ENCODE data around the gene GJB5. TPM values are rescaled to one million over a fixed set of nuclear protein-coding genes. Genes with fewer than 3 reads are reported as not detected.

Gene GJB5
- total RNA-seq, 1 experiment from 2014 or later, result not detected

DNA sequence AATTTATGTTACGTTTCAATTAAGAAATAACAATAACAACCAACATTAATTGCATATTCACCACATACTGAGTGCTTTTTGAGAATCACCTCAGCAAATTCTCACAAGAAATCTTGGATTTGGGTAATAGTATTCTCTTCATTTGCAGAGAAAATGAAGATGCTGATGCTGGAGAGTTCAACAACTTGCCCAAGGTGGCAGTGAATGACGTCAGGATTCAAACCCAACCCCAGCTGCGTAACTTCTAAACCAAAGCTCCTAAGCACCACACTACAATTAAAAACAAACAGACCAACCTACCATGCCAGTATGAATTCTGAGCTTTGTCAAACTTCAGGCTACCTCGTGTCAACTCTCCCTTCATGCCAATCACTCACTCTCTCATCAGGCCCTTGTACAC, 46.7 kb upstream of the GJB5 start:
- ATAC-seq, result no peak
- no peak for DNase-seq (ENCODE audit: low read depth, low spot score)
- Histone ChIP-seq H3K9me3 (ENCODE audit: control insufficient read depth, insufficient read depth, low read depth, low read length) (no peaks in the 10 kb centered on the region), H3K4me3 (ENCODE audit: low read depth in 2 of 2, low read length in 2 of 2) (no peak overlapping the region), H3K27ac (ENCODE audit: low read length) (no peak overlapping the region), H3K36me3 (ENCODE audit: control insufficient read depth, insufficient read depth, low read length) (no peaks in the 10 kb centered on the region), H3K27me3 (ENCODE audit: control insufficient read depth, insufficient read depth, low read length) (peaks cover 22% of the 10 kb centered on the region), H3K4me1 (ENCODE audit: control insufficient read depth, insufficient read depth, low read length) (no peaks in the 10 kb centered on the region)
- no TSS peak for BruUV-seq (replicated peaks)
- intact Hi-C loops (cut with micrococcal nuclease; ENCODE audit: unreplicated experiment), result no loop called here
- ChIA-PET POLR2A (no interaction called here), CTCF (no interaction called here)
- in situ Hi-C loops (cut with HindIII; ENCODE audit: low pct_unique_long_range_greater_than_20kb, low sequenced_read_pairs), result no loop called here
- no peak for TF ChIP-seq POLR2AphosphoS5 (IDR thresholded peaks at IDR 0.05; ENCODE audit: low read depth, low read length)

DNA sequence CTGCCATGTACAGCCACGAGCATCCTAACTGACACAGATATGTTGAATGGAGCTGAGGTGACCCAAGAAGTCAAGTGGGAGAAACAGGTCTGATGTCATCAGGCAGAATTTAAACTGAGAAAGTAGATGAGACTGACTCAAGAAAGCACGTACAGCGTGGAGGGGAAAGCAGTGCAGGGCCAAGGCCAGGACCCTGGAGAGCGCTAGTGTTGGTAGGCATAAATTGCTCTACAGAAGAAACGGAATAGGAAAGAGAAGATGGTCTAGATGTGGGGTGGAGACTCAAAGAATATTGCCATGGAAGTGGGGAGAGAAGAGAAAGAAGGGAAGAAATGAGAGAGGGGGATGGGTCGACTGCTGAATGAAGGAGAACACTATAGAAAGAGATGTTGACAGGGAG, 45.3 kb upstream of the GJB5 start:
- ATAC-seq (no peak), DNase-seq (ENCODE audit: low read depth, low spot score) (no peak)
- no TSS peak for BruUV-seq (replicated peaks)
- H3K4me3 ChIP-seq (ENCODE audit: low read depth in 2 of 2, low read length in 2 of 2), result no peak overlapping the region
- no peaks in the 10 kb centered on the region for H3K36me3 ChIP-seq (ENCODE audit: control insufficient read depth, insufficient read depth, low read length)
- ChIA-PET POLR2A (no interaction called here), CTCF (no interaction called here)
- peaks cover 16% of the 10 kb centered on the region for H3K27me3 ChIP-seq (ENCODE audit: control insufficient read depth, insufficient read depth, low read length)
- TF ChIP-seq, protein P1, sequence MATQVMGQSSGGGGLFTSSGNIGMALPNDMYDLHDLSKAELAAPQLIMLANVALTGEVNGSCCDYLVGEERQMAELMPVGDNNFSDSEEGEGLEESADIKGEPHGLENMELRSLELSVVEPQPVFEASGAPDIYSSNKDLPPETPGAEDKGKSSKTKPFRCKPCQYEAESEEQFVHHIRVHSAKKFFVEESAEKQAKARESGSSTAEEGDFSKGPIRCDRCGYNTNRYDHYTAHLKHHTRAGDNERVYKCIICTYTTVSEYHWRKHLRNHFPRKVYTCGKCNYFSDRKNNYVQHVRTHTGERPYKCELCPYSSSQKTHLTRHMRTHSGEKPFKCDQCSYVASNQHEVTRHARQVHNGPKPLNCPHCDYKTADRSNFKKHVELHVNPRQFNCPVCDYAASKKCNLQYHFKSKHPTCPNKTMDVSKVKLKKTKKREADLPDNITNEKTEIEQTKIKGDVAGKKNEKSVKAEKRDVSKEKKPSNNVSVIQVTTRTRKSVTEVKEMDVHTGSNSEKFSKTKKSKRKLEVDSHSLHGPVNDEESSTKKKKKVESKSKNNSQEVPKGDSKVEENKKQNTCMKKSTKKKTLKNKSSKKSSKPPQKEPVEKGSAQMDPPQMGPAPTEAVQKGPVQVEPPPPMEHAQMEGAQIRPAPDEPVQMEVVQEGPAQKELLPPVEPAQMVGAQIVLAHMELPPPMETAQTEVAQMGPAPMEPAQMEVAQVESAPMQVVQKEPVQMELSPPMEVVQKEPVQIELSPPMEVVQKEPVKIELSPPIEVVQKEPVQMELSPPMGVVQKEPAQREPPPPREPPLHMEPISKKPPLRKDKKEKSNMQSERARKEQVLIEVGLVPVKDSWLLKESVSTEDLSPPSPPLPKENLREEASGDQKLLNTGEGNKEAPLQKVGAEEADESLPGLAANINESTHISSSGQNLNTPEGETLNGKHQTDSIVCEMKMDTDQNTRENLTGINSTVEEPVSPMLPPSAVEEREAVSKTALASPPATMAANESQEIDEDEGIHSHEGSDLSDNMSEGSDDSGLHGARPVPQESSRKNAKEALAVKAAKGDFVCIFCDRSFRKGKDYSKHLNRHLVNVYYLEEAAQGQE (IDR thresholded peaks at IDR 0.05; ENCODE audit: insufficient read depth in 1 of 2, low read depth in 2 of 2, low read length in 1 of 2), result peak; percentile 81 to 84
- TF ChIP-seq TCF7L2 (IDR thresholded peaks at IDR 0.05; ENCODE audit: low read depth, low read length), result no peak
- in situ Hi-C loops (cut with HindIII; ENCODE audit: low pct_unique_long_range_greater_than_20kb, low sequenced_read_pairs), result no loop called here
- H3K9me3 ChIP-seq (ENCODE audit: control insufficient read depth, insufficient read depth, low read depth, low read length), result no peaks in the 10 kb centered on the region
- no peaks in the 10 kb centered on the region for H3K4me1 ChIP-seq (ENCODE audit: control insufficient read depth, insufficient read depth, low read length)
- intact Hi-C loops (cut with micrococcal nuclease; ENCODE audit: unreplicated experiment), result no loop called here
- H3K27ac ChIP-seq (ENCODE audit: low read length), result no peak overlapping the region

DNA sequence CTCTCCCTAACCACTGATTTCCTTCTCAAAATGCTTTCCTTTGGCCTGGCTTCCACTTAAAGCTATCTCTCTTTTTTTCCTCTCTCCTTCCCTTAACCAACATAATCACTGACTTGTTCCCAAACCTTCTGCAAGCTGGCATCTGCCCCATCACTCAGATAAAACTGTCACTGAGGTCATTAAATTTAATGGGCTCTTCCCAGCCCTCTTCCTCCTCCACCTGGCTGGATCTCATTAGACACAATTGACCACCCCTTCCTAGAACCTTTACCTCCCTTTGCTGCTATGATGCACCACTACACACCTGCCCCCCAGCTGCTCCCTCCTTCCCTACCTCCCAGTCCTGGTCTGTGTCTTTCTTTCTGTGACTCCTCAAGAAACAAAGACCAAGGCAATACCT, 44.0 kb upstream of the GJB5 start:
- H3K27ac ChIP-seq (ENCODE audit: low read length), result no peak overlapping the region
- no peaks in the 10 kb centered on the region for H3K4me1 ChIP-seq (ENCODE audit: control insufficient read depth, insufficient read depth, low read length)
- peaks cover 12% of the 10 kb centered on the region for H3K27me3 ChIP-seq (ENCODE audit: control insufficient read depth, insufficient read depth, low read length)
- ATAC-seq, result no peak
- ChIA-PET POLR2A (no interaction called here), CTCF (no interaction called here)
- DNase-seq (ENCODE audit: low read depth, low spot score), result no peak
- H3K9me3 ChIP-seq (ENCODE audit: control insufficient read depth, insufficient read depth, low read depth, low read length), result no peaks in the 10 kb centered on the region
- no peaks in the 10 kb centered on the region for H3K36me3 ChIP-seq (ENCODE audit: control insufficient read depth, insufficient read depth, low read length)
- BruUV-seq (replicated peaks), result no TSS peak
- H3K4me3 ChIP-seq (ENCODE audit: low read depth in 2 of 2, low read length in 2 of 2), result no peak overlapping the region
- TF ChIP-seq TCF7L2 (IDR thresholded peaks at IDR 0.05; ENCODE audit: low read depth, low read length), result no peak
- TF ChIP-seq, protein P1 (IDR thresholded peaks at IDR 0.05; ENCODE audit: insufficient read depth in 1 of 2, low read depth in 2 of 2, low read length in 1 of 2), result no peak
- TF ChIP-seq, protein P2, sequence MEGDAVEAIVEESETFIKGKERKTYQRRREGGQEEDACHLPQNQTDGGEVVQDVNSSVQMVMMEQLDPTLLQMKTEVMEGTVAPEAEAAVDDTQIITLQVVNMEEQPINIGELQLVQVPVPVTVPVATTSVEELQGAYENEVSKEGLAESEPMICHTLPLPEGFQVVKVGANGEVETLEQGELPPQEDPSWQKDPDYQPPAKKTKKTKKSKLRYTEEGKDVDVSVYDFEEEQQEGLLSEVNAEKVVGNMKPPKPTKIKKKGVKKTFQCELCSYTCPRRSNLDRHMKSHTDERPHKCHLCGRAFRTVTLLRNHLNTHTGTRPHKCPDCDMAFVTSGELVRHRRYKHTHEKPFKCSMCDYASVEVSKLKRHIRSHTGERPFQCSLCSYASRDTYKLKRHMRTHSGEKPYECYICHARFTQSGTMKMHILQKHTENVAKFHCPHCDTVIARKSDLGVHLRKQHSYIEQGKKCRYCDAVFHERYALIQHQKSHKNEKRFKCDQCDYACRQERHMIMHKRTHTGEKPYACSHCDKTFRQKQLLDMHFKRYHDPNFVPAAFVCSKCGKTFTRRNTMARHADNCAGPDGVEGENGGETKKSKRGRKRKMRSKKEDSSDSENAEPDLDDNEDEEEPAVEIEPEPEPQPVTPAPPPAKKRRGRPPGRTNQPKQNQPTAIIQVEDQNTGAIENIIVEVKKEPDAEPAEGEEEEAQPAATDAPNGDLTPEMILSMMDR (IDR thresholded peaks at IDR 0.05), result no peak
- no peak for TF ChIP-seq POLR2AphosphoS5 (IDR thresholded peaks at IDR 0.05; ENCODE audit: low read depth, low read length)
- TF ChIP-seq SIN3A (IDR thresholded peaks at IDR 0.05; ENCODE audit: borderline replicate concordance, insufficient read depth, low read depth, low read length), result no peak
- in situ Hi-C loops (cut with HindIII; ENCODE audit: low pct_unique_long_range_greater_than_20kb, low sequenced_read_pairs) (no loop called here), intact Hi-C loops (cut with micrococcal nuclease; ENCODE audit: unreplicated experiment) (no loop called here)
